Astrocyte (in vitro differentiated cells and primary cell): Measurements from ENCODE around the gene MBTD1.

Experiments used
- CTCF ChIP-seq: IDR thresholded peaks from 2 replicates; pipeline ENCODE4 v1.5.1; 2011; ENCODE audit warnings: low read depth, mild to moderate bottlenecking, inconsistent platforms, low read length, moderate library complexity; ENCODE audit not compliant: insufficient read depth
- EZH2 ChIP-seq: IDR thresholded peaks from 2 replicates; pipeline ENCODE4 v1.6.1; 2012; ENCODE audit warnings: mild to moderate bottlenecking, low read length, inconsistent platforms; ENCODE audit not compliant: insufficient read depth

DNA sequence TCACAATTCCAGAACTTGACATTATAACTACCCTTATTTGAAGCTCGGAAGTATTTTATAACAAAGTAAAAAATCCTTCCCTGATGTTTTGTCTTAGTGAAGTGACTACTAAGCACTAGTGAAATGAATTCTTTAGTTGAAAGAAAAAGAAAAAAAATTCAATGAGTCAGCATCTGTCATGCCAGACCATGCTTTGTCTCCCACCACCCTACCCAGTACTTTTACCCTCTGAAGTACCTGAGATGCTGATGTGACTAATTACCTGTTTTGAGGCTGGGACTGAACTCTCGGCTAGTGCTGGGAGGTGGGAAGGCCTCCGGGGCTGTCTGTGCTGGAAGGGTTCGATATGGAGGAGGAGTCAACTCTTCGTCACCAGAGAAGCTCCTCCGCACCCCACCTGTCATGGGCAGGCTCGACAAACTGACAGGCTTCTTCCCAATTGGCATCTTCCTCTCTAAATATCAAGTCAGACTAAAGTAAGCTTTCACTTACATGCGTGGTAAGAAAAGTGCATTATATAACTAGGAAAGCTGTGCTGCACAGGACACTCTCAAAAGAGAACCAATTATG is 74.0 kb downstream of the MBTD1 start:
- no peak for TF ChIP-seq CTCF
- no peak for TF ChIP-seq EZH2
